Measurements from ENCODE around the gene GNB1L. TPM values are rescaled to one million over a fixed set of nuclear protein-coding genes. Genes with fewer than 3 reads are reported as not detected.

GNB1L gene
- total and polyA plus RNA-seq, 2 of the 13 experiments (the other 11 are each of a cell fraction or from before 2014, with no cell fraction given), result 2.5 to 7.4 TPM

- TF ChIP-seq SOX6 (IDR thresholded peaks at IDR 0.05), result no peak
- TF ChIP-seq SOX6 (CRISPR knock-in tag; IDR thresholded peaks at IDR 0.05), result peak; percentile 84
- no peak for TF ChIP-seq E2F2 (CRISPR knock-in tag; IDR thresholded peaks at IDR 0.05; ENCODE audit: borderline replicate concordance)
- TF ChIP-seq MEF2D (CRISPR knock-in tag; IDR thresholded peaks at IDR 0.05), result peak; percentile 64; the same call in 1 of the 2 replicates
- TF ChIP-seq ZBED4 (CRISPR knock-in tag; IDR thresholded peaks at IDR 0.05; ENCODE audit: borderline replicate concordance), result peak; percentile 35; the same call in 1 of the 2 replicates
- 0 out of 4 replicates have a peak, but pooled peaks of 1 of the 2 experiments have one; percentile 8 for TF ChIP-seq NR2F1 (CRISPR knock-in tag; IDR thresholded peaks at IDR 0.05)
- TF ChIP-seq ZNF766 (CRISPR knock-in tag; IDR thresholded peaks at IDR 0.05; ENCODE audit: borderline replicate concordance), result peak; percentile 22; the same call in 1 of the 2 replicates
- TF ChIP-seq ZNF446 (CRISPR knock-in tag; IDR thresholded peaks at IDR 0.05), result 0 out of 2 replicates have a peak, but pooled peaks have one; percentile 36
- 0 out of 2 replicates have a peak, but pooled peaks have one; percentile 18 for TF ChIP-seq ZBTB4 (CRISPR knock-in tag; IDR thresholded peaks at IDR 0.05; ENCODE audit: borderline replicate concordance)
- peak; percentile 21; the same call in 1 of the 2 replicates for TF ChIP-seq NFKB2 (CRISPR knock-in tag; IDR thresholded peaks at IDR 0.05; ENCODE audit: borderline replicate concordance)
- TF ChIP-seq FIP1L1 (IDR thresholded peaks at IDR 0.05; ENCODE audit: borderline replicate concordance, insufficient read depth, low read depth, low read length), result 0 out of 2 replicates have a peak, but pooled peaks have one; percentile 40
- TF ChIP-seq ZC3H4 (CRISPR knock-in tag; IDR thresholded peaks at IDR 0.05; ENCODE audit: borderline replicate concordance), result peak; percentile 8; the same call in 1 of the 2 replicates
- TF ChIP-seq FLYWCH1 (CRISPR knock-in tag; IDR thresholded peaks at IDR 0.05), result peak; percentile 60; the same call in 1 of the 2 replicates
- TF ChIP-seq ZXDC (CRISPR knock-in tag; IDR thresholded peaks at IDR 0.05), result no peak
- 0 out of 2 replicates have a peak, but pooled peaks have one; percentile 34 for TF ChIP-seq SIN3B (IDR thresholded peaks at IDR 0.05; ENCODE audit: low read length)
- 0 out of 2 replicates have a peak, but pooled peaks have one; percentile 55 for TF ChIP-seq ZFP1 (CRISPR knock-in tag; IDR thresholded peaks at IDR 0.05)
Observed at GRCh38 chr22:19855504-19856409, 1.1 kb upstream of the GNB1L start (continued).

Measured in HepG2 (cell line).